GM12872 (cell line): ENCODE results near the gene SPAG16.

ENCODE experiments used
- CTCF ChIP-seq: IDR thresholded peaks from 3 replicates; pipeline ENCODE4 v1.5.1; 2011; ENCODE audit warnings: low read depth, mild to moderate bottlenecking, low read length, moderate library complexity; ENCODE audit not compliant: insufficient read depth

SPAG16 gene

GRCh38 chr2:213818436-213818835, 534.2 kb downstream of the SPAG16 start:
- TF ChIP-seq CTCF: no peak

GRCh38 chr2:213834331-213834730, 550.1 kb downstream of the SPAG16 start:
- no peak for TF ChIP-seq CTCF

GRCh38 chr2:213834746-213835145, 550.5 kb downstream of the SPAG16 start:
- TF ChIP-seq CTCF: no peak

GRCh38 chr2:213846856-213847255, 562.6 kb downstream of the SPAG16 start:
- TF ChIP-seq CTCF: no peak

GRCh38 chr2:213847316-213847715, 563.1 kb downstream of the SPAG16 start:
- no peak for TF ChIP-seq CTCF

- no peak for TF ChIP-seq CTCF
Observed at GRCh38 chr2:213848631-213849030, 564.4 kb downstream of the SPAG16 start.

- no peak for TF ChIP-seq CTCF
Observed at GRCh38 chr2:213861638-213862037, 577.4 kb downstream of the SPAG16 start.
